Mammary epithelial cell (primary cell): ENCODE measurements around the gene PRICKLE4.

ENCODE experiments used
- CTCF ChIP-seq, 2 donors: IDR thresholded peaks in 1 of 2; conservative IDR thresholded peaks in 1 of 2; 2 replicates each; pipeline ENCODE4 v1.5.1; 2011 to 2012; ENCODE audit warnings: inconsistent platforms in 2 of 2, low read length in 2 of 2, mild to moderate bottlenecking in 2 of 2, control low read depth in 1 of 2, low read depth in 1 of 2; ENCODE audit not compliant: insufficient read depth in 1 of 2; ENCODE audit errors: extremely low read depth in 1 of 2
- EZH2 ChIP-seq: IDR thresholded peaks from 2 replicates; pipeline ENCODE4 v1.6.1; 2012; ENCODE audit warnings: low read length, inconsistent platforms, borderline replicate concordance

- TF ChIP-seq CTCF (conservative IDR thresholded peaks at IDR 0.05 in 1 of 2, IDR thresholded peaks at IDR 0.05 in 1 of 2; ENCODE audit: extremely low read depth in 1 of 2, insufficient read depth in 1 of 2, low read depth in 1 of 2, low read length in 2 of 2), result no peak
- no peak for TF ChIP-seq EZH2
These were observed 8.8 kb downstream of the PRICKLE4 start for GRCh38 chr6:41789390-41789724.
